C4-2B (cell line): Measurements from ENCODE around the gene CD83.

Experiments used
- CTCF ChIP-seq: fragments of 450-650 bp; conservative IDR thresholded peaks from 2 replicates; pipeline ENCODE4 v1.5.1; 2017; ENCODE audit warnings: mild to moderate bottlenecking
- ZFX ChIP-seq: fragments of 450-650 bp; IDR thresholded peaks from 2 replicates; pipeline ENCODE4 v1.6.1; 2017

GRCh38 chr6:14118446-14118845 lies 874 bp downstream of the CD83 start:
- TF ChIP-seq CTCF (no peak), ZFX (no peak)
